Measurements from ENCODE around the gene PDE6B. TPM values are rescaled to one million over a fixed set of nuclear protein-coding genes. Genes with fewer than 3 reads are reported as not detected.

Gene PDE6B
- total and polyA plus RNA-seq, 9 donors: 1.4 to 7.5 (median 4.6) TPM

DNA sequence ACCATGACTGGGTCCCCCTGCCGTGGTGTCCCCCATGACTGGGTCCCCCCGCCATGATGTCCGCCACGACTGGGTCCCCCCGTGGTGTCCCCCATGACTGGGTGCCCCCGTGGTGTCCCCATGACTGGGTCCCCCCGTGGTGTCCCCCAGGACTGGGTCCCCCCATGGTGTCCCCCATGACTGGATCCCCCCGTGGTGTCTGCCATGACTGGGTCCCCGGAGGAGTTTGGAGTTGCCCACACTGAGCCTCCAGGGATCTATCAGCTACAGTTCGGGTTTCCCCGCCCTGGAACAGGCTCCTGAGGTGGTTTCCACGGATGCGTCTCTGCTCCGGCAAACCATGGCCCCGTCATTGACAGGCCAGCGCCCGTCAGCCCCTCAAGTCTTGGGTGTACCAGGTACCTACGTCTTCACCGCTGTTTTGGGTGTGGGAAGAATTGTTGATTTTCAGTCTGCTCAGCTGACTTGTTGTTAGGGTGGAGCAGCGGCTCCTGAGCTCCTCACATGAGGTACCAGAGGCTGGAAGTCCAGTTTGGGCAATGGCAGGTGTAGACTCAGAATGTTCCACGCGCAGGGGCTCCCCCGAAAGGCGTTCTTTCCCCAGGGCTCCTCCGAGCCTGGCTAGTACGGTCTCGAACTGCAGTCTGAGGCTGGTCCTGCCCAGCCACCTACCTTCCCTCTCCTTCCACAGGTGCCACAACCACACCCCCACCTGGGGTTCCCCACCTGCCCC, 8.3 kb upstream of the PDE6B start:
- Histone ChIP-seq H3K27ac (no peak overlapping the region), H3K4me1 (ENCODE audit: insufficient read depth) (no peaks in the 10 kb centered on the region), H3K27me3 (no peaks in the 10 kb centered on the region), H3K36me3 (no peaks in the 10 kb centered on the region), H3K9me3 (no peaks in the 10 kb centered on the region), H3K4me3 (no peak overlapping the region)
- WGBS, 3 donors: 92 to 97% (median 93%) methylated on average over 27 of the region's 27 CpGs
- TF ChIP-seq, protein P1, sequence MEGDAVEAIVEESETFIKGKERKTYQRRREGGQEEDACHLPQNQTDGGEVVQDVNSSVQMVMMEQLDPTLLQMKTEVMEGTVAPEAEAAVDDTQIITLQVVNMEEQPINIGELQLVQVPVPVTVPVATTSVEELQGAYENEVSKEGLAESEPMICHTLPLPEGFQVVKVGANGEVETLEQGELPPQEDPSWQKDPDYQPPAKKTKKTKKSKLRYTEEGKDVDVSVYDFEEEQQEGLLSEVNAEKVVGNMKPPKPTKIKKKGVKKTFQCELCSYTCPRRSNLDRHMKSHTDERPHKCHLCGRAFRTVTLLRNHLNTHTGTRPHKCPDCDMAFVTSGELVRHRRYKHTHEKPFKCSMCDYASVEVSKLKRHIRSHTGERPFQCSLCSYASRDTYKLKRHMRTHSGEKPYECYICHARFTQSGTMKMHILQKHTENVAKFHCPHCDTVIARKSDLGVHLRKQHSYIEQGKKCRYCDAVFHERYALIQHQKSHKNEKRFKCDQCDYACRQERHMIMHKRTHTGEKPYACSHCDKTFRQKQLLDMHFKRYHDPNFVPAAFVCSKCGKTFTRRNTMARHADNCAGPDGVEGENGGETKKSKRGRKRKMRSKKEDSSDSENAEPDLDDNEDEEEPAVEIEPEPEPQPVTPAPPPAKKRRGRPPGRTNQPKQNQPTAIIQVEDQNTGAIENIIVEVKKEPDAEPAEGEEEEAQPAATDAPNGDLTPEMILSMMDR (IDR thresholded peaks at IDR 0.05): no peak
- TF ChIP-seq EP300 (IDR thresholded peaks at IDR 0.05): no peak
- TF ChIP-seq POLR2A (IDR thresholded peaks at IDR 0.05): no peak
- DNase-seq: peak in 2 of 5 donors; percentile 6 to 9
- intact Hi-C loops (cut with DNase I): no loop called here

DNA sequence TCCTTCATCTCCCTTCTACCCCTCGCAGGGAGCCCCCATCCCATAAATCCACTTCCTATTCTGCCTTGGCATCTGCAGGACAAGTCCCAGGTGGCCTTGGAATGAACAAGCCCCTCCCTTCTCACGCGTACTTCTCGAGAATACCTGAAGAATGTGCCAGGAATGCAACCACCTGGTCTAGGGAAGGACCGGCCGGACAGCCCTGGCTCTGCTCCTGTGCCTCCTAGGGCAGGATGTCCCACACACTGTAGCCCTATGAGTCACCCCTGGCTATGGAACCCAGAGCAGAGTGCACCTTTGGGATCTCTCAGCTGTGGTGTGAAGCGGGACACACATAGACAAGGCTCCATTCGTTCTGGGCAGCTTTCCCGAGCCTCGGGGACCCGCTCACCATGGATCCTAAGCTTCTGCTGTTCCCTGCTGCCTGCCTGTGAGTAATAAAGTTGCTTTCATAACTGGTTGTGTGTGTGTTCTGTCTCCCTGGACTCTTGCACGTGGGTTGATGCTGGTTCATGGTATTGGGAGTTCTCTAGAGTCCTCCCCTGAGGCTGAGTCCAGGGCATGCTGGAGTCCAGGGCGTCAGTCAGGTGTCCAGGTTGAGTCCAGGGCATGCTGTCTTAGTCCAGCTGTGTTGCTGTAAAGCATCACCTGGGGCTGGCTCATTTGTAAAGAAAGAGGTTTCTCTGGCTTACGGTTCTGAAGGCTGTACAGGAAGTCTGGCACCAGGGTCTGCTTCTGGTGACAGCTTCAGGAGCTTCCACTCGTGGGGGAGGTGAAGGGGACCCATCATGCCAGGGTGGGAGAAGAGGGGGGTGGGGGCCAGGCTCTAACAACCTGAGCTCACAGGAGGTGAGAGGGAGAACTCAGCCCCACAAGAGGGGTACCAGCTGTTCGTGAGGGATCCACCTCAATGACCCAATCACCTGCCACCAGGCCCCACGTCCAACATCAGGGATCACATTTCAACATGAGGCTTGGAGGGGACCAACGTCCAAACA, 7.4 kb upstream of the PDE6B start:
- Histone ChIP-seq H3K4me3 (no peak overlapping the region), H3K36me3 (no peaks in the 10 kb centered on the region), H3K9me3 (no peaks in the 10 kb centered on the region), H3K4me1 (ENCODE audit: insufficient read depth) (no peaks in the 10 kb centered on the region), H3K27me3 (no peaks in the 10 kb centered on the region), H3K27ac (no peak overlapping the region)
- intact Hi-C loops (cut with DNase I): no loop called here
- TF ChIP-seq, protein P1 (IDR thresholded peaks at IDR 0.05): no peak
- TF ChIP-seq EP300 (IDR thresholded peaks at IDR 0.05) (no peak), POLR2A (IDR thresholded peaks at IDR 0.05) (no peak)
- DNase-seq: peak in 1 of 5 donors; percentile 8
- 53 to 63% (median 55%) methylated on average over 18 of the region's 18 CpGs for WGBS, 3 donors

DNA sequence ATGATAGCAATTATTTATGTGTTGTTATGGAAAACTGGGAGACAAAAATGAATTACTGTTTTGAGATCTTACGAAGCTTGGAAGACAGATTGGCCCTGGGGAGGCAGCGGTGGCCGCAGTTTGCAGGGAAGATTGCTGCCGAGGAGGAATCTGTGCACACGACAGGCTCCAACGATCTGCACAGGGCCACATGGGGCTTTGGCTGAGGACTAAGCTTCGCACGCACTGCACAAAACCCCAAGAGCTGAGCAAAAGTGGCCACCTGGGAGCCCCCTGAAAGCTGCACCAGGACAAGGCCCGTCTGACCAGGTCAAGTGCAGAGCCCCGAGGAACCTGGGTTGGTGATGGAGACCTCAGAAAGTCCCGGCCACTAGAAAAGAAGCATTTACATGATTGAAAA, 5.2 kb upstream of the PDE6B start:
- H3K27me3 ChIP-seq: no peaks in the 10 kb centered on the region
- peak in 1 of 5 donors; percentile 4 for DNase-seq

DNA sequence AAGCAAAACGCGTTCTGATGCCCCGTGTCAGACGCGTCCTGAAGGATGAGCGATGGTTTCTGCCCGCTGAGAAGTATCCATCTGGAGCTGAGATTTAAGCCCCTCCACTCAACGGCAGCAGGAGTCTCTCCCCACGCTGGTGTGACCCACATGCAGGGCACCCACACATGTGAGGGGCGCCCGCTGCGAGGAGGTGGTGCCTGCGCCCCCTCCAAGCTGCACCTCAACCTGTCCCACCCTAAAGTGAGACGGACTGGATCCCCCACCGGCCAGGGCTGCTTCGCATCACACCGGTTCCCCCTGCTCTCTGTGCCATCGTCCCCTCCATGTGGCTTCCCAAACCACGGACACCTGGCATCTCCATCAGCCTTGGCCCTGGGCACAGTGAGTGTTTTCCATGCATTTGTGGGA, 4.5 kb upstream of the PDE6B start:
- H3K9me3 ChIP-seq: no peaks in the 10 kb centered on the region
- no peak overlapping the region for H3K4me3 ChIP-seq
- H3K27me3 ChIP-seq: no peaks in the 10 kb centered on the region
- intact Hi-C loops (cut with DNase I): no loop called here
- DNase-seq: peak in 2 of 5 donors; percentile 4 to 10
- 88 to 91% (median 88%) methylated on average over 19 of the region's 19 CpGs for WGBS, 3 donors
- no peaks in the 10 kb centered on the region for H3K36me3 ChIP-seq
- no peaks in the 10 kb centered on the region for H3K4me1 ChIP-seq (ENCODE audit: insufficient read depth)
- TF ChIP-seq, protein P1 (IDR thresholded peaks at IDR 0.05): no peak
- TF ChIP-seq EP300 (IDR thresholded peaks at IDR 0.05) (no peak), POLR2A (IDR thresholded peaks at IDR 0.05) (no peak)
- H3K27ac ChIP-seq: no peak overlapping the region

More for the DNA sequence above, 5.2 kb upstream of the PDE6B start:
- H3K4me1 ChIP-seq (ENCODE audit: insufficient read depth): no peaks in the 10 kb centered on the region
- TF ChIP-seq EP300 (IDR thresholded peaks at IDR 0.05): no peak
- no peak for TF ChIP-seq POLR2A (IDR thresholded peaks at IDR 0.05)
- TF ChIP-seq, protein P1 (IDR thresholded peaks at IDR 0.05): no peak
- no peaks in the 10 kb centered on the region for H3K9me3 ChIP-seq
- H3K4me3 ChIP-seq: no peak overlapping the region
- WGBS, 3 donors: 73 to 80% (median 79%) methylated on average over 11 of the region's 11 CpGs
- intact Hi-C loops (cut with DNase I): no loop called here
- H3K36me3 ChIP-seq: no peaks in the 10 kb centered on the region
- H3K27ac ChIP-seq: no peak overlapping the region

Data from ovary (tissue), 9 donors.